Adrenal gland (tissue), 12 donors: Measurements from ENCODE around the gene SSTR3. TPM values are rescaled to one million over a fixed set of nuclear protein-coding genes. Genes with fewer than 3 reads are reported as not detected.

Source experiments
- DNase-seq, 7 donors: peaks; one replicate each; pipeline ENCODE4 v3.0.0-alpha.2; 2019 to 2020
- H3K27ac ChIP-seq, 5 donors: fragments of 200-600 bp; sonication (generic) in 4 of 5; 1 replicate in 3 of 5; 2 replicates in 2 of 5; pipeline versions ENCODE4 v1.5.1 to v1.8.0; 2016 to 2020; ENCODE audit warnings: mild to moderate bottlenecking in 1 of 5
- H3K27me3 ChIP-seq: fragments of 200-600 bp; 2 replicates; pipeline ENCODE4 v1.8.0; 2021
- H3K36me3 ChIP-seq, 2 donors: fragments of 200-600 bp; replicated peaks in 1 of 2; 1 replicate in 1 of 2; 2 replicates in 1 of 2; pipeline versions ENCODE4 v1.5.1 to v1.8.0; 2018 to 2022
- H3K4me1 ChIP-seq, 2 donors: fragments of 200-600 bp; replicated peaks in 1 of 2; 1 replicate in 1 of 2; 2 replicates in 1 of 2; pipeline versions ENCODE4 v1.5.1 to v1.8.0; 2018 to 2021
- H3K4me3 ChIP-seq, 4 donors: fragments of 200-600 bp; sonication (generic) in 3 of 4; one replicate each; pipeline ENCODE4 v1.5.1; 2016 to 2018
- H3K9me3 ChIP-seq, 3 donors: fragments of 200-600 bp; sonication (generic) in 1 of 3; replicated peaks in 1 of 3; 1 replicate in 2 of 3; 2 replicates in 1 of 3; pipeline versions ENCODE4 v1.5.1 to v1.8.0; 2016 to 2021
- CTCF ChIP-seq, 6 experiments: fragments of 450-650 bp in 4 of 6; fragments of 200-600 bp in 2 of 6; sonication (generic) in 1 of 6; IDR thresholded peaks; 1 replicate in 5 of 6; 2 replicates in 1 of 6; pipeline versions ENCODE4 v1.5.1 to v1.8.0; 2016 to 2021; ENCODE audit warnings: antibody characterized with exemption in 6 of 6, mild to moderate bottlenecking in 2 of 6, moderate library complexity in 1 of 6
- POLR2A ChIP-seq, 2 donors: fragments of 450-650 bp; IDR thresholded peaks; one replicate each; pipeline ENCODE4 v1.6.1; 2017; ENCODE audit warnings: antibody characterized with exemption in 2 of 2, mild to moderate bottlenecking in 2 of 2, moderate library complexity in 1 of 2
- WGBS, 4 donors: extraction: QIAGEN DNeasy Blood & Tissue Kit in 2 of 4; methylation state at CpG; one replicate each; pipeline versions ENCODE4 v1.1.5 to v1.1.7; 2013 to 2017; 5-methylcytosine and 5-hydroxymethylcytosine counted together
- intact Hi-C, 2 donors: fragments of 100-400 bp; cut with DNase I; formaldehyde crosslinking; loops; one replicate each; pipeline versions ENCODE4 v1.14.1 to v1.15.0; 2022 to 2023
- polyA plus RNA-seq, 3 donors: library from polyadenylated mRNA; stranded (reverse); fragments of 200-250 nt in 2 of 3; fragments of 350-450 nt in 1 of 3; fragmentation: Illumina TruSeq in 1 of 3; extraction: RNeasy Lipid Tissue Mini Kit (QIAGEN cat#74804) in 1 of 3; gene quantifications; one replicate each; pipeline ENCODE4 v1.2.3, GENCODE V29; 2013 to 2014
- total RNA-seq, 9 donors: library from RNA; depleted of rRNA in 4 of 9; stranded (reverse); fragments of >200 nt in 4 of 9; fragments of 120-200 nt in 1 of 9; fragmentation: NEBNext Ultra II Directional in 1 of 9; extraction: Animal tissue kit (Norgen Biotek cat#: 25700) in 1 of 9; gene quantifications; one replicate each; pipeline versions ENCODE4 v1.1.0 to v1.2.4, GENCODE V29; 2013 to 2023
- donor health status: healthy with polysubstance abuse.
- donor health status: Bipolar disorder and iron deficiency.
- donor health status: DM: yes; HTN: yes; CAD: no.
- donor health status: DM: no; HTN: no; CAD: no.
- donor health status: DM: no; HTN: no; CAD: no.
- donor health status: DM: yes; HTN: yes; CAD: no.

Gene SSTR3
- total and polyA plus RNA-seq, 12 donors: 0.28 to 2.0 (median 0.50) TPM; not detected in 1

- intact Hi-C loops: no loop called here
- DNase-seq: no peak
- WGBS, 4 donors: 91 to 94% (median 93%) methylated on average over 3 of the region's 3 CpGs
- H3K4me3 ChIP-seq: no peak overlapping the region
- peak overlapping the region; percentile 44 to 94 (median 89) for H3K27ac ChIP-seq
- H3K4me1 ChIP-seq: peaks cover 41 to 66% of the 10 kb centered on the region in 2 donors
- no peaks in the 10 kb centered on the region for H3K27me3 ChIP-seq
- no peaks in the 10 kb centered on the region for H3K9me3 ChIP-seq
- no peak for TF ChIP-seq CTCF (IDR thresholded peaks at IDR 0.05)
- H3K36me3 ChIP-seq: no peaks in the 10 kb centered on the region
These were observed 34.5 kb downstream of the SSTR3 start for GRCh38 chr22:37177755-37178154.

GRCh38 chr22:37177221-37177620, 35.1 kb downstream of the SSTR3 start:
- no peaks in the 10 kb centered on the region for H3K27me3 ChIP-seq
- H3K36me3 ChIP-seq: no peaks in the 10 kb centered on the region
- peaks cover 41 to 66% of the 10 kb centered on the region in 2 donors for H3K4me1 ChIP-seq
- peak in 1 of 7 donors; percentile 20 for DNase-seq
- peak overlapping the region; percentile 44 to 94 (median 89) for H3K27ac ChIP-seq
- intact Hi-C loops: no loop called here
- no peaks in the 10 kb centered on the region for H3K9me3 ChIP-seq
- 63 to 82% (median 79%) methylated on average over 4 to 5 of the region's 5 CpGs for WGBS, 4 donors
- no peak for TF ChIP-seq CTCF (IDR thresholded peaks at IDR 0.05)
- TF ChIP-seq POLR2A (IDR thresholded peaks at IDR 0.05): no peak
- no peak overlapping the region for H3K4me3 ChIP-seq

- TF ChIP-seq CTCF (IDR thresholded peaks at IDR 0.05): peak in 1 of 6 experiments; percentile 20
- no peak for TF ChIP-seq POLR2A (IDR thresholded peaks at IDR 0.05)
- H3K27ac ChIP-seq: peak overlapping the region in 4 of 5 donors; percentile 88 to 94 (median 90)
- no peak overlapping the region for H3K4me3 ChIP-seq
- peaks cover 41 to 66% of the 10 kb centered on the region in 2 donors for H3K4me1 ChIP-seq
- DNase-seq: peak in 6 of 7 donors; percentile 68 to 85 (median 76)
- WGBS, 4 donors: 15 to 26% (median 18%) methylated on average over 23 of the region's 23 CpGs
- no peaks in the 10 kb centered on the region for H3K9me3 ChIP-seq
- intact Hi-C loops: no loop called here
- no peaks in the 10 kb centered on the region for H3K27me3 ChIP-seq
- H3K36me3 ChIP-seq: no peaks in the 10 kb centered on the region
These were observed 35.7 kb downstream of the SSTR3 start for GRCh38 chr22:37176464-37177061.

GRCh38 chr22:37175414-37176281, 36.6 kb downstream of the SSTR3 start:
- DNase-seq: peak in 5 of 7 donors; percentile 23 to 55 (median 35)

More at GRCh38 chr22:37175414-37176281, 36.6 kb downstream of the SSTR3 start:
- Histone ChIP-seq H3K4me1 (peaks cover 41 to 66% of the 10 kb centered on the region in 2 donors), H3K36me3 (no peaks in the 10 kb centered on the region), H3K27ac (peak overlapping the region in 4 of 5 donors; percentile 88 to 94 (median 90)), H3K4me3 (no peak overlapping the region), H3K27me3 (no peaks in the 10 kb centered on the region), H3K9me3 (no peaks in the 10 kb centered on the region)
- intact Hi-C loops: no loop called here
- WGBS, 4 donors: 68 to 81% (median 77%) methylated on average over 18 of the region's 18 CpGs
- no peak for TF ChIP-seq POLR2A (IDR thresholded peaks at IDR 0.05)
- TF ChIP-seq CTCF (IDR thresholded peaks at IDR 0.05): no peak
